Measurements from ENCODE around the gene PRR16.
"Not testable (repeated sequence)": the region's sequence is repeated elsewhere in the genome, so short reads cannot be mapped to it uniquely, and the experiment has no call there.

The PRR16 gene

GRCh38 chr5:120463991-120464626, at the start of gene PRR16:
TSS of gene PRR16 (plus strand) at chr5:120464300.
- no peak for TF ChIP-seq CTCF (IDR thresholded peaks at IDR 0.05; ENCODE audit: extremely low read depth, missing control alignments)
- peak; percentile 71 for DNase-seq (ENCODE audit: low spot score)

GRCh38 chr5:120415985-120416384, 48.1 kb upstream of the PRR16 start:
- no peak for TF ChIP-seq CTCF (IDR thresholded peaks at IDR 0.05; ENCODE audit: extremely low read depth, missing control alignments)
- no peak for DNase-seq (ENCODE audit: low spot score)

- no peak for DNase-seq (ENCODE audit: low spot score)
- TF ChIP-seq CTCF (IDR thresholded peaks at IDR 0.05; ENCODE audit: extremely low read depth, missing control alignments) = no peak
Observed at GRCh38 chr5:120419127-120419526, 45.0 kb upstream of the PRR16 start.

GRCh38 chr5:120426633-120427275, 37.3 kb upstream of the PRR16 start:
- not testable (repeated sequence) for DNase-seq (ENCODE audit: low spot score)

- TF ChIP-seq CTCF (IDR thresholded peaks at IDR 0.05; ENCODE audit: extremely low read depth, missing control alignments) = no peak
- DNase-seq (ENCODE audit: low spot score) = no peak
Observed at GRCh38 chr5:120430572-120430971, 33.5 kb upstream of the PRR16 start.

GRCh38 chr5:120432861-120433260, 31.2 kb upstream of the PRR16 start:
- DNase-seq (ENCODE audit: low spot score) = no peak
- TF ChIP-seq CTCF (IDR thresholded peaks at IDR 0.05; ENCODE audit: extremely low read depth, missing control alignments) = no peak

GRCh38 chr5:120435129-120435528, 29.0 kb upstream of the PRR16 start:
- no peak for TF ChIP-seq CTCF (IDR thresholded peaks at IDR 0.05; ENCODE audit: extremely low read depth, missing control alignments)
- DNase-seq (ENCODE audit: low spot score) = no peak

GRCh38 chr5:120436996-120437395, 27.1 kb upstream of the PRR16 start:
- TF ChIP-seq CTCF (IDR thresholded peaks at IDR 0.05; ENCODE audit: extremely low read depth, missing control alignments) = no peak
- DNase-seq (ENCODE audit: low spot score) = no peak

All from GM20000 (cell line).